NCI-H510A treated with DMSO at 0.1 percent for 48 hours (cell line): Measurements from ENCODE around the gene KRT84.

Source experiments
- DNase-seq: peaks from one replicate; lab custom pipeline; 2025; lab: John Stamatoyannopoulos, UW

Gene KRT84

DNA sequence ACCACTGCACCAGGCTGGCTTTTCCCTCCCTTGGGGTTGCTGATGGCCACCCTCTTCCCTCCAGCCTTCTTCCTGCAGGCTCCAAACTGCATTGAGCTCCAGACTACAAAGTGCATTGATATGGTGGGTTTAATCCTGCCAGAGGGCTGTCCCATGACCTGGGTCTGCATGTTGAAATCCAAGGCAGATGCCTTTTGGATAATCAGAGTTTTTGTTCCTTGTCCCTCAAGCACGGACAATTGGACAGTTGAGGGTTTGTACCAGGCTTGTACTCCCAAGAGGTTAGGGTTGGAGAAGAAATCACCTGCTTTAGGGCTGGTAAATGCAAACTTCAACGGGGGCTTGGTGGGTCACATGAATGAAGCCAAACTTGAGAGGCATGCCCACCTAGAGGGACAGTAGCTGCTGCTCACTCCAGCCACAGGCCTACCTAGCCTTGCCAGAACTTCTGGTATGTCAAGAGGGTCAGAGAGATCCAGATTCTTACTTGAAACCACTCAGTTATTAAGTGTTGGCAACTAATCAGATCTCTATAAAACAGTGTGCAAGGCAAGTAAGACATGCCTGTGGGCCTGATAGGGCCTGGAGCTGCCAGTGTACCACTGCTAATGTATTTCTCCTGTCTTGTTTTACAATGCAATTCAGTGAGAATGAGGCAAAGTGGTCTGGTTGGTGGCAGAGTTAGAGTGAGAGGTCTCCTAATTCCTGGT, 42.5 kb downstream of the KRT84 start:
- DNase-seq: no peak

DNA sequence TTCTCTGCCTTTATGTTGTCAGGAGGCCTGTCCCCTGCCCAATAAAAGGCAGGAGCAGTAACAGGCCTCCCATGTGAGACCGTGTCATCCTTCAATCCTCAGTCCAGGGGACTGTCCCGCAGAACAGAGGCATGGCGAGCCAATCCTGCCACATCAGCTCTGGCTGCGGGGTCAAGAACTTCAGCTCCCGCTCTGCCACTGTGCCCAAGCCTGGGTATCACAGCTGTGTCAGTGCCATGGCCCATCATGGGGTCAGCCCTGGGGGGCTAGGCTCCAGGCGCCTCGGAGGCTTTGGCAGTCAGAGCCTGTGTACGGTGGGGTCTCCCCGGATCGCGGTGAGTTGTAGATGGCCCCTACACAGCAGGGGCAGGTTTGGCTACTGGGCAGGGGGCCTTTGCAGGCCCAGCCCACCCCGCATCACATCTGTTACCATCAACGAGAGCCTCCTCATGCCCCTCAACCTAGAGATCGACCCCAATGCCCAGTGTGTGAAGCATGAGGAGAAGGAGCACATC, 44.3 kb downstream of the KRT84 start:
- DNase-seq: no peak

DNA sequence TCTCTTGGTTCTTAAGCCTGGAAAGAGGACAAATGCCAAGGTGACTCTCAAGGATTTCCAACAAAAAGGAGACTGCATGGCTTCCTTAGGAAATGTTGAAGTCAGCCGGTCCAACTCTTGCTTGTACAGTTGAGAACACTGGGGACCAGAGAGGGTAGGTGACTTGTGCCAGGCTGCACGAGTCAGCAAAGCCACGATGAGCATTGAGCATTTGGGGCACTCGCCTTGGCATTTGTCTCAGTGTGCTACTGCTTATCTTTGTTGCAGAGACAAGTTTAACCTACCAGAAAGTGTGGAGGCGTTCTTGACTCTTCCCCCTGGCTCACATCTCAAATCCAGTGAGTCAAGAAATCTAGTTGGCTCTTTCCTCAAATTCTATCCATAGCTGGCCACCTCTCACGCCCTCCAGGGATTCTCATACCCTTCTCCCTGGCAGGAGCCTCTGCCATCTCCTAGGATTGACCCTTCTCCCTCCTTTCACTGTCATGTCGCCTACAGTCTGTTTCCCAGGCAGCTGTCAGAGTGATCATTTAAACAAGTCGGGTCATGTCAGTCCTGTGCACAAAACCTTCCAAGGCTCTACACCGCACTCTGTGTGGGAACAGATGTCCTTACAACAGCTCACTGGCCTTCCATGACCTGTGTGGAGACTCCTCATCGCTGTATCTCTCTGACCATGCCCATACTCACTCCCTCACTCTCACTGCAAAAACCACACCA, 47.1 kb downstream of the KRT84 start:
- no peak for DNase-seq

DNA sequence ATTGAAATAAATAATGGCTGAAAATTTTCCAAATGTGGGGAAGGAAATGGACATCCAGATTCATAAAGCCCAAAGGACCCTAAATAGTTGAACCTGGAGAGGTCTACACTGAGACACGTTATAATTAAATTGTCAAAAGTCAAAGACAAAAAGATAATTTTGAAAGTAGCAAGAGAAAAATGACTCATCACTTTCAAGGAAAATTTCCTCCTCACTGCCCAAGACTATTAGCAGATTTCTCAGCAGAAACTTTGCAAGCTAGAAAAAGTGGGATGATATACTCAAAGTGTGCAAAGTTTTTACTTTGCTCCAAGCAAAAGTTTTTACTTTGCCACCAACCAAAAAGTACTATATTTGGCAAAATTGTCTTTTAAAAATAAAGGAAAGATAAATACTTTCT, 48.4 kb downstream of the KRT84 start:
- DNase-seq: no peak

GRCh38 chr12:52336641-52337040, 48.8 kb downstream of the KRT84 start:
- no peak for DNase-seq

DNA sequence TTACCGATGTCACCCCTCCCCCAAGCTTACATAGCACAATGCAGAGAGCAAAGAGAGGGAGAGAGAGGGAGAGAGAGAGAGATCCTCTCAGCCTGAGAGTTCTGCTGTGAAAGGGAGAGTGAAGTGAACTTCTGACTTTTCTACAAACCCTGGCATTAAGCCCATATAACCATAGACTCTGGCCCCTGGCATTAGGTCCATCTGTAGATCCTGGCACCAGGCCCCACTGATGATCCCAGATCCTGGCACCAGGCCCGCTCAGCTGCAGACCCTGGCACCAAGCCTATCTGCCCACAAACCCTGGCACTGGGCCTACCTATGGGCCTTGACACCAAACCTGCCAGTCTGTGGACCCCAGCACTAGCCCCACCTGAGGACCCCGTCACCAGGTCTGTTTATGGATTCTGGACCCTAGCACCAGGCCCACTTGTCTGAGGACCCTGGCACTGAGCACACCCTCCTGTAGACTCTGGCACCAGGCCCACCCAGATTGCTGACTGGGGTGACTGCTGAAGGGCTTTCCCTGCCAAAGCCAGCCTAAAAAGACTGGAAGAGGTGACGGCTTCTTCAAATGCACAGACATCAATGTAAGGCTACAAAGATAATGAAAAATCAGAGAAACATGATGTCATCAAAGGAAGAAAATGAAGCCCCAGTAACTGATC, 49.7 kb downstream of the KRT84 start:
- no peak for DNase-seq

DNA sequence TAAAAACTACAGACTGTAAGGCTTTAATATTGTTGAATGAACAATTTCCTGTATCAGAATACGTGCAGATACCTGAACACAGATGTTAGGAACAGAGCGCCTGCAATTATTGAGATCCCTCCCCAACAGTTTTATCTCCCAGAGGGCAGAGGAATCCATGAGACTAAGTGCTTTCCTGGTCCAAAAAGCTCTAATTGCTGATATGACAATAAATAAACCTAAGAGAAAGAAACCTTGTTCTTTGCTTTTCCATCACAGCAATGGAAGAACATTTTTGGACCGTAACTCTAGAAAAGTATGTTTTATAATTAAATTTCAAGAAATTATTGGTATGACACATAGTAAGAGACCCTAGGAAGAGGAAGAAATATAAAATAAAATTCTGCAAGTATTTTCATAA, 51.3 kb downstream of the KRT84 start:
- DNase-seq: no peak

DNA sequence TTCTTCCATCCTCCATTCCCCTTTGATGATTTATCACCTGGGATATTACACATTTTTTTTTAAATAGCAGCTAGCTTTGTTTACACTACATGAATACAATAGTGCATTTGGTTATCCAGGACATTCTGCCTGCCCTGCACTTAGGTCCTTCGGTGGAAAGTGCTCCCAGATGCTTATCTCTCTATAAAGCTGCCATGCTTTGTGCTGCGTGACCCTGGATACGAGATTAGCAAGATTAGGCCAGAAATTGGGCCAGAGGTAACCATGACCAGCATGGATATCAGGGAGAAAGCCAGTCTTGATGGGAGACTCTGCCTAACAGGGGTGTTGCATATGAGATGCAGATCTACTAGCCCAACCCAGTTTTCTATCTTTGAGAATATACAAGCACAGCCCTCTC, 52.1 kb downstream of the KRT84 start:
- DNase-seq: no peak

GRCh38 chr12:52332381-52332780, 53.1 kb downstream of the KRT84 start:
- no peak for DNase-seq

DNA sequence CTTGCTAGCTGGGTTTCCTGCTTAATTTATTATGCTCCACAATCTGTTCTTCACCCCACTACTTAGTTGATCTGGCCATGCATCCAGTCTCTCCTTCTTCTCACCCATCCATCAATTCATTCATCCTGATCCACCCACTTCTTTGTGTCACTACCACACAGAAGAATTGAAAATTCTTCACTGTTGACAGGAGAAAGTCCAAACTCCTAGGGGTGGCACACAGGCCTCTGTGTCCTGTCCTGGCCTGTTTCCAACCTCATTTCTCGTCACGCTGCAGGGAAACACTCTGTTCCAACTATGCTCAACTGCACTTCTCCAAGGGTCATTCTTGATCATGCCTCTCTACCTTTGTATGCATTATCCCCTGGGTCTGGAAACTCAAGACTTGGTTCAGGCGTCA, 53.6 kb downstream of the KRT84 start:
- no peak for DNase-seq

- no peak for DNase-seq
Observed at GRCh38 chr12:52331039-52331438, 54.4 kb downstream of the KRT84 start.

DNA sequence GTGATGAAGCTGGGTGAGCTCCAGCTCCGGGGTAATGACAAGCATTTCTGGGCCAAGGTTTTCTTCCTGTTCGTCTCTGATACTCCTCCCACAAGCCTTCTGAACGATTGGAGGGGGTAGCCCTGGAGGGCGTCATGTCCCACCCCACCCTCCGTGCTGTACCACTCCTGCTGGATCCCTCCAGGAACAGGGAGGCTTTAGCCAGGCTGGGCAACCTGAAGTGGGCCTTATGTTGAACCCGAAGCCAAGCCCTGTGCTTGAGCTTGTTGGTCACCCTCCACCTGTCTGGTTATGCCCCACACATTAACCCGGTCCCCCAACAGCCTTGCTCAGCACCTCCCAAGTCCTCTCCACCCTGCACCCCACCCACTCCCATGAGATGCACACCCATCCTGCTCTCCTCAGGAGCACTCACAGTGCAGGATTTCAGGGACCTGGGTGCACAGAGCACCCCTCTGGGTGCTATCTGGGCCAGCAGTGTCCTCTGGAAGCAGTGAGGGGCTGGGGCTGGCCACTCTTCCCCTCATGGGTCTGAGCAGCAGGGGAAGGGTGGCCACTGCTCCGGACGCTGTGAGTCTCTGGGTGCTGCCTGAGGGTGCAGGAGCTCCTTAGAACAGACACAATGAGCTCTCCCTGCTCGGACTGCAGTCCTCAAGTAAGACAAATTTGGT, 57.5 kb downstream of the KRT84 start:
- no peak for DNase-seq
